Measurements from ENCODE around the gene PACS1. TPM values are rescaled to one million over a fixed set of nuclear protein-coding genes. Genes with fewer than 3 reads are reported as not detected.

PACS1 gene
- total RNA-seq, 1 donor from 2014 or later = 75.6 TPM

- H3K4me3 Mint-ChIP-seq (ENCODE audit: low read depth) = no peak overlapping the region
- no peaks in the 10 kb centered on the region for H3K27me3 Mint-ChIP-seq (ENCODE audit: low read depth)
- H3K9me3 Mint-ChIP-seq = no peaks in the 10 kb centered on the region
- no peak overlapping the region for H3K27ac Mint-ChIP-seq
- H3K4me1 Mint-ChIP-seq (ENCODE audit: low read depth) = peaks cover 15% of the 10 kb centered on the region
- intact Hi-C loops (cut with micrococcal nuclease) = no loop called here
- no peak for DNase-seq (ENCODE audit: low spot score)
- H3K36me3 Mint-ChIP-seq (ENCODE audit: low read depth) = peaks cover 52% of the 10 kb centered on the region
These were observed 192.6 kb downstream of the PACS1 start for GRCh38 chr11:66262696-66263095.

DNA sequence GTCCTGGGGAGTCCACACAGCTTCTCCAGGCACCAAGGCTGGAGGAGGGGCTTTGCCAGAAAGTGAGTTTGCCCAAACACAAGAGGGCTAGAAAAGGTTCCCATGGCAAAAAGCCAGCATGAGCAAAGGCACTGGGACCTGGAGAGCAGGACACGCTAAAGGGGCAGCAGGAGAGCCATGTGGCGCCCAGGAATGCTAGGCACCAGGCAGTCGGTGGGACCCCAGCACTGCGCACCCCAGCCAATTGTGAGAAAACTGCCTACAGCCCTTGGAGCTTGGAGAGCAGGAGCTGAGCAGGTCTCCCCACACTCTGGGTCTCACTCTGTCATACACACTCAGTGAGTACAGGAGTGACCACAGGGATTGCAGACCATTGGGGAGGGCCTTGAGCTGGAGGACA is 193.2 kb downstream of the PACS1 start:
- Mint-ChIP-seq H3K4me3 (ENCODE audit: low read depth) (no peak overlapping the region), H3K27ac (no peak overlapping the region), H3K27me3 (ENCODE audit: low read depth) (no peaks in the 10 kb centered on the region), H3K36me3 (ENCODE audit: low read depth) (peaks cover 52% of the 10 kb centered on the region), H3K4me1 (ENCODE audit: low read depth) (peaks cover 18% of the 10 kb centered on the region), H3K9me3 (no peaks in the 10 kb centered on the region)
- intact Hi-C loops (cut with micrococcal nuclease) = no loop called here
- no peak for DNase-seq (ENCODE audit: low spot score)

- Mint-ChIP-seq H3K27me3 (ENCODE audit: low read depth) (no peaks in the 10 kb centered on the region), H3K36me3 (ENCODE audit: low read depth) (peaks cover 47% of the 10 kb centered on the region), H3K4me3 (ENCODE audit: low read depth) (no peak overlapping the region), H3K9me3 (no peaks in the 10 kb centered on the region), H3K4me1 (ENCODE audit: low read depth) (peaks cover 19% of the 10 kb centered on the region), H3K27ac (no peak overlapping the region)
- intact Hi-C loops (cut with micrococcal nuclease) = no loop called here
- no peak for DNase-seq (ENCODE audit: low spot score)
These were observed 193.7 kb downstream of the PACS1 start for GRCh38 chr11:66263785-66264184.

DNA sequence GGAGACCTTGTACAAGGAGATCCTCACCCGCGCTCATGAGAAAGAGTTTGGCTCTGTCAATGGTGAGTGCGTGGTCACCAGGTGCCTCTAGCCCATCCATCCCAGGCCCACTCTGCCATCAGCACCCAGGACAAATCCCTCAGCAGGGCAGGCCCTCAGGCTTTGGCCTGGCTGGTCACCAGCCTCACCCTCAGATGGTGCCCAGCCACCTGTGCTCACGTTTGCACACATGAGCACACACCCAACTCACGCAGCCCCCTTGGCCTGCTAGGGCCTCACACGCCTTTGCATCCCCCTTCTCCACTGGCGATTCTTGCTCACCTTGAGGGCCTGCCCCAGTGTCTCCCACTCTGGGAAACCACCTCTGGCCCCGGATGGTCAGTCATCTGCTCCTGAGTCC is 194.3 kb downstream of the PACS1 start:
- Mint-ChIP-seq H3K27ac (no peak overlapping the region), H3K27me3 (ENCODE audit: low read depth) (no peaks in the 10 kb centered on the region), H3K4me1 (ENCODE audit: low read depth) (peaks cover 16% of the 10 kb centered on the region), H3K9me3 (no peaks in the 10 kb centered on the region), H3K36me3 (ENCODE audit: low read depth) (peaks cover 43% of the 10 kb centered on the region), H3K4me3 (ENCODE audit: low read depth) (no peak overlapping the region)
- intact Hi-C loops (cut with micrococcal nuclease) = no loop called here
- no peak for DNase-seq (ENCODE audit: low spot score)

GRCh38 chr11:66264914-66265313 is 194.8 kb downstream of the PACS1 start:
- no peaks in the 10 kb centered on the region for H3K9me3 Mint-ChIP-seq
- intact Hi-C loops (cut with micrococcal nuclease) = loop anchor here (5.0 kb wide), 1 partner anchor 213 kb away; the partner anchor contains the start of gene SF3B2
- peaks cover 17% of the 10 kb centered on the region for H3K4me1 Mint-ChIP-seq (ENCODE audit: low read depth)
- H3K4me3 Mint-ChIP-seq (ENCODE audit: low read depth) = no peak overlapping the region
- no peak overlapping the region for H3K27ac Mint-ChIP-seq
- peaks cover 40% of the 10 kb centered on the region for H3K36me3 Mint-ChIP-seq (ENCODE audit: low read depth)
- DNase-seq (ENCODE audit: low spot score) = peak; percentile 29
- no peaks in the 10 kb centered on the region for H3K27me3 Mint-ChIP-seq (ENCODE audit: low read depth)

GRCh38 chr11:66265531-66266377 is 195.7 kb downstream of the PACS1 start:
- Mint-ChIP-seq H3K36me3 (ENCODE audit: low read depth) (peaks cover 42% of the 10 kb centered on the region), H3K27ac (no peak overlapping the region), H3K9me3 (no peaks in the 10 kb centered on the region), H3K4me1 (ENCODE audit: low read depth) (peaks cover 22% of the 10 kb centered on the region), H3K27me3 (ENCODE audit: low read depth) (no peaks in the 10 kb centered on the region), H3K4me3 (ENCODE audit: low read depth) (no peak overlapping the region)
- intact Hi-C loops (cut with micrococcal nuclease) = loop anchor here (2.0 to 5.0 kb wide), 2 partner anchors 47 to 213 kb away; partner anchors contain the start of gene SF3B2
- no peak for DNase-seq (ENCODE audit: low spot score)

DNA sequence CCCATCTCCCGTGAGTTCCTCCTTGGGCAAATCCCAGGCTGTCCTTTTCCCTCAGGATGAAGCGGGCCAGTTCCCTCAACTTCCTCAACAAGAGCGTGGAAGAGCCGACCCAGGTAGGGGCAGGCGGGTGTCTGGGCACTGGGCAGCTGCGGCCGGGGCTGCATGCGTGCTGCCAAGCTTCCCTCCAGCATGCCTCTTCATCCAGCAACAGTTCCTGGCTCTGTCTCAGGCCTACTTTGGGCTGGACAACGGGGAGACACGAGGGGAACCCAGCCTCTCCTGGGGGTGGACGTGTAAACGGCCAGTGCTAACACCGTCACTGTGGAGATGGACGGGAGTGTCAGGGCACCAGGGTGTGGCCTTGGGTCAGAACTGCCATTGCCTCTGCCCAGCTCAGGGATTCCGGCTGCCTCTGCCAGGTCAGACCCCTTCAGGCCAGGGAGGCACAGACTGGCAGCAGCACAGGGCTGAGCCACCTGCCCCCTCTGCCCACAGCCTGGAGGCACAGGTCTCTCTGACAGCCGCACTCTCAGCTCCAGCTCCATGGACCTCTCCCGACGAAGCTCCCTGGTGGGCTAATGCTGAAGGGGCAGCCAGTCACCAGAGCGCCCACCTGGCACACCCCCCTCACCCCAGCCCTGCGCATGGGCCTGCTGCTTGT is 196.4 kb downstream of the PACS1 start:
- Mint-ChIP-seq H3K9me3 (no peaks in the 10 kb centered on the region), H3K27me3 (ENCODE audit: low read depth) (no peaks in the 10 kb centered on the region), H3K36me3 (ENCODE audit: low read depth) (peaks cover 37% of the 10 kb centered on the region), H3K4me3 (ENCODE audit: low read depth) (peak overlapping the region; percentile 78), H3K4me1 (ENCODE audit: low read depth) (peaks cover 24% of the 10 kb centered on the region), H3K27ac (no peak overlapping the region)
- intact Hi-C loops (cut with micrococcal nuclease) = loop anchor here (2.0 to 5.0 kb wide), 2 partner anchors 46 to 214 kb away; partner anchors contain the start of gene SF3B2
- DNase-seq (ENCODE audit: low spot score) = no peak

DNA sequence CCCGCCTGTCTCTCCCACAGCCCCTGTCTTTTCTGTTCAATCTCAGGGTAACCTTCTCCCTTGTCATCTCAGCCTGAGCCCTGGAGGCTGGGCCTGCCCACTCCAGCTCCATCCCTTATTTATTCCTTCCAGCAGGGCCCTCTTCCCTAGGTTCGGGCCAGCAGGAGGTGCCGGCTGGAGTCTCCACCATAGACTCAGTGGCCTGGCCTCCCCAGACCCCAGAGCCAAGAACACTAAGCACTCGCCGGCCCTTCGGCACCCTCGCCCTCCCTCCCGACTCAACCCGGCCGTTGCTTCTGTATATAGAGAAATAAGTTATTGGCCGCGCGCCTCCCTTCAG is 196.9 kb downstream of the PACS1 start:
- peaks cover 39% of the 10 kb centered on the region for H3K36me3 Mint-ChIP-seq (ENCODE audit: low read depth)
- H3K9me3 Mint-ChIP-seq = no peaks in the 10 kb centered on the region
- peaks cover 24% of the 10 kb centered on the region for H3K4me1 Mint-ChIP-seq (ENCODE audit: low read depth)
- no peak for DNase-seq (ENCODE audit: low spot score)
- intact Hi-C loops (cut with micrococcal nuclease) = loop anchor here (2.0 to 5.0 kb wide), 2 partner anchors 46 to 215 kb away; partner anchors contain the start of gene SF3B2
- peak overlapping the region; percentile 78 for H3K4me3 Mint-ChIP-seq (ENCODE audit: low read depth)
- H3K27ac Mint-ChIP-seq = peak overlapping the region; percentile 78
- H3K27me3 Mint-ChIP-seq (ENCODE audit: low read depth) = no peaks in the 10 kb centered on the region

DNA sequence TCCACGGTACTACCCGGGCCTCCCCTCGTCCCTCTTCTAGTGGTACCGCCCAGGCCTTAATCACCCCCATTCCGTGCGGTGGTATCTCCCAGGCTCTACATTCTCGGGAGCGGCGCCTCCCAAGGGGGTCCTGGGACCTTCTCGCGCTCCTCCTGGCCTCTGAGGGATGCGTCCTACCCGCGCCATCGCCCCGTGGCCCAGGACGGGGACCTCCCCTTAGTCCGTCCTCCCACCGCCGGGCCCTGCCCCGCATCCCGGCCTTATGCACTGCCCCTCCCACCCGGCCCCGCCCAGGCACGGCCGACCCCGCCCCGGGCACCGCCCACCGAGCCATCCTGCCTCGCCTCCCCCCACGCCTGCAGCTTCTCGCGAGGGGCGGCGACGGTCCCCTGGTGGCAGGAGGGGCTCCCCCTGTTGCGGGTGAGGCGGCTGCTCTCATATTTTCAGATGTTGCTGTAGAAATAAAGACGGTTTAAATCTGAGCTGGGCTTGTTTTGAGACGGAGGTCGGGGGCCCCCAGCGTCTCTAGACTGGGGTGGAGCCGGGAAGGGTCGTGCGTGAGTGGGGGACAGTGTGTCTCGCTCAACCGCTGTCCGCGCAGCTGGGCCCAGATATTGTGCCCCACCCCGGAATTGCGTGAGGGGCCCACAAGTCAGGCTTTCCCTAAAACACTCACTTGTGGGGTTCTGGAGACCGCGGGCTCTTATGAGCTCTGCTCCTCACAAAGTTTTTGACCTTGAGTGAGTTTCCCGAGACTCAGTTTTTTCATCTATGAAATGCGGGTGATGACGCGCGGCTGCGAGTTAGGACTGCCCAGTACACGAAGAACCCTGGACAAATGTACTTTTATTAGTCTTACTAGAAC is 197.5 kb downstream of the PACS1 start:
- H3K36me3 Mint-ChIP-seq (ENCODE audit: low read depth) = peaks cover 45% of the 10 kb centered on the region
- intact Hi-C loops (cut with micrococcal nuclease) = loop anchor here (1.0 to 5.0 kb wide), 4 partner anchors 22 to 652 kb away; partner anchors contain the start of genes PCNX3, SF3B2 and YIF1A
- peak overlapping the region; percentile 91 for H3K4me3 Mint-ChIP-seq (ENCODE audit: low read depth)
- H3K27me3 Mint-ChIP-seq (ENCODE audit: low read depth) = no peaks in the 10 kb centered on the region
- H3K9me3 Mint-ChIP-seq = no peaks in the 10 kb centered on the region
- peak; percentile 77 for DNase-seq (ENCODE audit: low spot score)
- H3K4me1 Mint-ChIP-seq (ENCODE audit: low read depth) = peaks cover 24% of the 10 kb centered on the region
- peak overlapping the region; percentile 84 for H3K27ac Mint-ChIP-seq

DNA sequence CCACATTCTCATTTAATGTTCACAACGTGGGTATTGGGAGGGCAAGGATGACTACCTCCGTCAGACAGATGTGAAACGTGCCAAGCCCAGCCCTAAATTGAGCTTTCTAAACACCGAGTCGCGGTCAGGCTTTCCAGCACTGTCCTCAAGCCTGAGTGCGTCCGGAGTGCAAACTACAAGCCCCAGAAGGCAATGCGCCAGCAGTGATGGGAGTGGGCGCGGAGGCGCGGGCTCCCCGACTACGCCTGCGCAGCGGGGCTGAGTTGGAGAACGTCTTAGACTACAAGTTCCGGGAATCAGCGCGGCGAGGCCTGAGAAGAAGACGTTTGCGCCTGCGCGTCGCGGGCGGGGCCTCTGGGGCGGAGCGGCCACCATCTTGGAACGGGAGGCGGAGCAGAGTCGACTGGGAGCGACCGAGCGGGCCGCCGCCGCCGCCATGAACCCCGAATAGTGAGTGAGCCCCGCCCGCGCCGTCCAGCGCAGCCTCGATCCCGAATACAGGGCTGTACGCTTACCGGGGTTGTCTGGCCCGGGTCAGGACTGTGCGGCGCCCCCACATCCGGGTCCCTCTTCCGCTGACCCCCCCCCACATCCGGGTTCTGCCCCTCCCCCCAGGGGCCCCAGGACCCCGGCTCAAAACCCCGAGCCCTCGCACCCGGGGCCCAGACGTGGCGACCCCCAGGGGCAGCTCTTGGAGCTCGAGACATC is 198.3 kb downstream of the PACS1 start, which contains the start of gene RAB1B:
Gene RAB1B, plus strand, starts transcription at position 396 of the 708 bp plus-strand sequence. Its CDS starts 41 bp downstream, at position 437.
- Mint-ChIP-seq H3K4me3 (ENCODE audit: low read depth) (peak within 1 kb of the TSS; percentile 91), H3K27me3 (ENCODE audit: low read depth) (no peaks in the 10 kb centered on the region), H3K9me3 (no peaks in the 10 kb centered on the region), H3K27ac (peak within 1 kb of the TSS; percentile 84), H3K4me1 (ENCODE audit: low read depth) (peaks cover 24% of the 10 kb centered on the region), H3K36me3 (ENCODE audit: low read depth) (peaks cover 49% of the 10 kb centered on the region)
- peak; percentile 100 for DNase-seq (ENCODE audit: low spot score)
- intact Hi-C loops (cut with micrococcal nuclease) = loop anchor here (1.0 to 5.0 kb wide), 3 partner anchors 21 to 653 kb away; partner anchors contain the start of genes PCNX3, SF3B2 and YIF1A

DNA sequence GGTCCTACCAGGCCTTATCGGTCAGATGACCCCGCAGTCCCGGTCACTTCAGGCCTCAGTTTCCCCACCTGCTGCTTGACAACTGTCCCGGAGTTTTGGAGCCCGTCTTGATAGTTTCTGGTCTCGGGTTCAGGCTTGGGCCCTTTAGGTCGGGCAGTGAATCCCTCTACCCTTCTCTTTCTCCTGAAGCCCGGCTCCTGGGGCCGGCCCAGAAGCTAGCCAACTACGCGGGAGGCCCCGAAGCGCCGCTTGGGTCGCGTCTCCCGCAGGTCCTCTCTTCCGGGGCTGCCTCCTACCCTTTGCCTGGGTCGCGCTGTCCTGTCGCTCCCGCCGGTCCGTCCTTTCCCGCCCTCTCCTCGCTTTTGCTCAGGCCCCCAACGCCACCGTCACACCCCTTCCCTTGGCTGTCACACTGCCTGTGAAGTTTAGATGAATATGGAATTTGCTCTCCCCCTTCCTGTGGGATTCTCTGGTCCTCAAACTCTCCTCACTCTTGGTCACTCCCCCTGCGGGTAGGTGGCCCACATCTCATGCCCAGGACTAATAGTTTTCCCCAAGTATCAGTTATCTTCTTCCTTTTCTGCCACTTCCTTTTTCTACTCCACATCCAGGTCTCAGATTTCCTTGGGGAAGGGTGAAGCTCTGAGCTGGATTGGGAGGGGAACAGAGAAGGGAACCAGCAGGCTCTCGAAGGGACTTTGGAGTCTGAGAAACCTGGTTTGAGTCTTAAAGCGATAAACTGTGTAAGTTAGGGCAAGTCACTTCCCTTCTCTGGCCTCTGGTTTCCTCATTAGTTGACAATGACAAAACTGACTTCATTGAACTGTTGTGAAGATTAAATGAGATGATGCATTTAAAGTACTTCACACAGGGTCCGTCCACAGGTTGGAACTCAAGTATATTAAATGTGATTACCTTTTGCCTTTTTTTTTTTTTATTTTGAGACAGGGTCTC is 199.2 kb downstream of the PACS1 start:
- Mint-ChIP-seq H3K4me3 (ENCODE audit: low read depth) (peak overlapping the region; percentile 91), H3K27ac (peak overlapping the region; percentile 84), H3K4me1 (ENCODE audit: low read depth) (peaks cover 24% of the 10 kb centered on the region), H3K27me3 (ENCODE audit: low read depth) (no peaks in the 10 kb centered on the region), H3K9me3 (no peaks in the 10 kb centered on the region), H3K36me3 (ENCODE audit: low read depth) (peaks cover 52% of the 10 kb centered on the region)
- intact Hi-C loops (cut with micrococcal nuclease) = loop anchor here (1.0 to 5.0 kb wide), 3 partner anchors 20 to 654 kb away; partner anchors contain the start of genes PCNX3, SF3B2 and YIF1A
- DNase-seq (ENCODE audit: low spot score) = no peak

All from activated T-helper 2 cell treated with anti-CD3 and anti-CD28 coated beads, Interferon-gamma antibody, Interleukin-2, Interleukin-4, amounts not matched to agents 10 μg/mL and 5 μg/mL and 100 μg/mL, durations not matched to agents 14 hours and 24 hours and 36 hours (primary cell).